ENCODE measurements around the gene CEP350. TPM values are rescaled to one million over a fixed set of nuclear protein-coding genes. Genes with fewer than 3 reads are reported as not detected.

The CEP350 gene
- total and polyA plus RNA-seq, 4 experiments from 2014 or later: 9.3 to 99.4 (median 76.0) TPM

- intact Hi-C loops (cut with micrococcal nuclease): no loop called here
- no peaks in the 10 kb centered on the region for H3K27me3 Mint-ChIP-seq
- peaks cover 67 to 71% of the 10 kb centered on the region in 2 donors for H3K36me3 Mint-ChIP-seq
- Histone ChIP-seq H3K9me3 (ENCODE audit: control insufficient read depth in 1 of 2, low read length in 2 of 2) (no peaks in the 10 kb centered on the region), H3K4me1 (ENCODE audit: insufficient read depth, low read length) (no peaks in the 10 kb centered on the region), H3K36me3 (ENCODE audit: insufficient read depth, low read length) (peaks cover 48% of the 10 kb centered on the region), H3K27ac (ENCODE audit: low read depth, low read length) (no peak overlapping the region), H3K27me3 (ENCODE audit: insufficient read depth, low read length) (no peaks in the 10 kb centered on the region), H3K4me3 (ENCODE audit: low read length in 2 of 2) (no peak overlapping the region)
- peak overlapping the region in 1 of 7 donors; percentile 75 for H3K27ac Mint-ChIP-seq
- no peaks in the 10 kb centered on the region for H3K9me3 Mint-ChIP-seq
- H3K4me1 Mint-ChIP-seq: no peaks in the 10 kb centered on the region
- ChIA-PET CTCF (ENCODE audit: partially characterized antibody) (no interaction called here), POLR2A (ENCODE audit: partially characterized antibody) (no interaction called here)
- H3K4me3 Mint-ChIP-seq: no peak overlapping the region
- no peak for DNase-seq
Measured at GRCh38 chr1:180041582-180041981, 87.0 kb downstream of the CEP350 start.

GRCh38 chr1:180042988-180043622 is 88.5 kb downstream of the CEP350 start:
- Histone ChIP-seq H3K4me1 (ENCODE audit: insufficient read depth, low read length) (no peaks in the 10 kb centered on the region), H3K4me3 (ENCODE audit: low read length in 2 of 2) (no peak overlapping the region), H3K27me3 (ENCODE audit: insufficient read depth, low read length) (no peaks in the 10 kb centered on the region), H3K36me3 (ENCODE audit: insufficient read depth, low read length) (peaks cover 49% of the 10 kb centered on the region), H3K9me3 (ENCODE audit: control insufficient read depth in 1 of 2, low read length in 2 of 2) (no peaks in the 10 kb centered on the region), H3K27ac (ENCODE audit: low read depth, low read length) (no peak overlapping the region)
- H3K27ac Mint-ChIP-seq: peak overlapping the region in 3 of 7 donors; percentile 5 to 39 (median 13)
- H3K27me3 Mint-ChIP-seq: no peaks in the 10 kb centered on the region
- DNase-seq: no peak
- no peaks in the 10 kb centered on the region for H3K9me3 Mint-ChIP-seq
- intact Hi-C loops (cut with micrococcal nuclease): no loop called here
- H3K4me3 Mint-ChIP-seq: no peak overlapping the region
- peaks cover 0 to 4% (median 0%) of the 10 kb centered on the region in 4 donors for H3K4me1 Mint-ChIP-seq
- CTCF ChIA-PET (ENCODE audit: partially characterized antibody): no interaction called here
- POLR2A ChIA-PET (ENCODE audit: partially characterized antibody): no interaction called here
- peaks cover 65 to 70% of the 10 kb centered on the region in 2 donors for H3K36me3 Mint-ChIP-seq

GRCh38 chr1:180043785-180044184 is 89.2 kb downstream of the CEP350 start:
- peaks cover 0 to 4% (median 0%) of the 10 kb centered on the region in 4 donors for H3K4me1 Mint-ChIP-seq
- no peaks in the 10 kb centered on the region for H3K27me3 Mint-ChIP-seq
- Histone ChIP-seq H3K36me3 (ENCODE audit: insufficient read depth, low read length) (peaks cover 56% of the 10 kb centered on the region), H3K27ac (ENCODE audit: low read depth, low read length) (no peak overlapping the region), H3K4me1 (ENCODE audit: insufficient read depth, low read length) (no peaks in the 10 kb centered on the region), H3K9me3 (ENCODE audit: control insufficient read depth in 1 of 2, low read length in 2 of 2) (no peaks in the 10 kb centered on the region), H3K27me3 (ENCODE audit: insufficient read depth, low read length) (no peaks in the 10 kb centered on the region), H3K4me3 (ENCODE audit: low read length in 2 of 2) (no peak overlapping the region)
- H3K36me3 Mint-ChIP-seq: peaks cover 68 to 70% of the 10 kb centered on the region in 2 donors
- H3K27ac Mint-ChIP-seq: peak overlapping the region in 3 of 7 donors; percentile 1 to 39 (median 2)
- ChIA-PET POLR2A (ENCODE audit: partially characterized antibody) (no interaction called here), CTCF (ENCODE audit: partially characterized antibody) (no interaction called here)
- no peaks in the 10 kb centered on the region for H3K9me3 Mint-ChIP-seq
- intact Hi-C loops (cut with micrococcal nuclease): no loop called here
- DNase-seq: no peak
- H3K4me3 Mint-ChIP-seq: no peak overlapping the region

- intact Hi-C loops (cut with micrococcal nuclease): no loop called here
- CTCF ChIA-PET (ENCODE audit: partially characterized antibody): no interaction called here
- Mint-ChIP-seq H3K4me3 (no peak overlapping the region), H3K36me3 (peaks cover 71 to 72% of the 10 kb centered on the region in 2 donors), H3K4me1 (peaks cover 0 to 4% (median 0%) of the 10 kb centered on the region in 4 donors), H3K9me3 (no peaks in the 10 kb centered on the region), H3K27ac (peak overlapping the region in 1 of 7 donors; percentile 4), H3K27me3 (no peaks in the 10 kb centered on the region)
- no peak for DNase-seq
- no peaks in the 10 kb centered on the region for H3K27me3 ChIP-seq (ENCODE audit: insufficient read depth, low read length)
- peaks cover 67% of the 10 kb centered on the region for H3K36me3 ChIP-seq (ENCODE audit: insufficient read depth, low read length)
- POLR2A ChIA-PET (ENCODE audit: partially characterized antibody): no interaction called here
- H3K4me3 ChIP-seq (ENCODE audit: low read length in 2 of 2): no peak overlapping the region
- no peaks in the 10 kb centered on the region for H3K9me3 ChIP-seq (ENCODE audit: control insufficient read depth in 1 of 2, low read length in 2 of 2)
- no peak overlapping the region for H3K27ac ChIP-seq (ENCODE audit: low read depth, low read length)
- H3K4me1 ChIP-seq (ENCODE audit: insufficient read depth, low read length): no peaks in the 10 kb centered on the region
Measured at GRCh38 chr1:180046674-180047073, 92.1 kb downstream of the CEP350 start.

GRCh38 chr1:180053594-180054567 is 99.3 kb downstream of the CEP350 start:
- H3K27me3 ChIP-seq (ENCODE audit: insufficient read depth, low read length): no peaks in the 10 kb centered on the region
- peaks cover 50 to 56% of the 10 kb centered on the region in 2 donors for H3K36me3 Mint-ChIP-seq
- CTCF ChIA-PET (ENCODE audit: partially characterized antibody): no interaction called here
- no peaks in the 10 kb centered on the region for H3K27me3 Mint-ChIP-seq
- no peaks in the 10 kb centered on the region for H3K9me3 Mint-ChIP-seq
- H3K36me3 ChIP-seq (ENCODE audit: insufficient read depth, low read length): peaks cover 37% of the 10 kb centered on the region
- no peak overlapping the region for H3K4me3 ChIP-seq (ENCODE audit: low read length in 2 of 2)
- H3K4me3 Mint-ChIP-seq: no peak overlapping the region
- intact Hi-C loops (cut with micrococcal nuclease): loop anchor here (10.0 kb wide), 1 partner anchor 49 kb away; no protein-coding TSS in a partner anchor
- no peaks in the 10 kb centered on the region for H3K4me1 ChIP-seq (ENCODE audit: insufficient read depth, low read length)
- H3K27ac Mint-ChIP-seq: no peak overlapping the region
- H3K9me3 ChIP-seq (ENCODE audit: control insufficient read depth in 1 of 2, low read length in 2 of 2): no peaks in the 10 kb centered on the region
- no peak for DNase-seq
- peaks cover 0 to 2% (median 0%) of the 10 kb centered on the region in 4 donors for H3K4me1 Mint-ChIP-seq
- H3K27ac ChIP-seq (ENCODE audit: low read depth, low read length): no peak overlapping the region
- POLR2A ChIA-PET (ENCODE audit: partially characterized antibody): no interaction called here

GRCh38 chr1:180057883-180058396 is 103.3 kb downstream of the CEP350 start:
- peaks cover 46 to 49% of the 10 kb centered on the region in 2 donors for H3K36me3 Mint-ChIP-seq
- ChIA-PET CTCF (ENCODE audit: partially characterized antibody) (no interaction called here), POLR2A (ENCODE audit: partially characterized antibody) (no interaction called here)
- no peak for DNase-seq
- intact Hi-C loops (cut with micrococcal nuclease): loop anchor here (10.0 kb wide), 1 partner anchor 53 kb away; no protein-coding TSS in a partner anchor
- Histone ChIP-seq H3K36me3 (ENCODE audit: insufficient read depth, low read length) (peaks cover 27% of the 10 kb centered on the region), H3K27me3 (ENCODE audit: insufficient read depth, low read length) (no peaks in the 10 kb centered on the region), H3K27ac (ENCODE audit: low read depth, low read length) (no peak overlapping the region), H3K9me3 (ENCODE audit: control insufficient read depth in 1 of 2, low read length in 2 of 2) (no peaks in the 10 kb centered on the region), H3K4me1 (ENCODE audit: insufficient read depth, low read length) (no peaks in the 10 kb centered on the region), H3K4me3 (ENCODE audit: low read length in 2 of 2) (no peak overlapping the region)
- H3K9me3 Mint-ChIP-seq: no peaks in the 10 kb centered on the region
- peaks cover 0 to 2% (median 0%) of the 10 kb centered on the region in 4 donors for H3K4me1 Mint-ChIP-seq
- no peak overlapping the region for H3K4me3 Mint-ChIP-seq
- H3K27me3 Mint-ChIP-seq: no peaks in the 10 kb centered on the region
- H3K27ac Mint-ChIP-seq: peak overlapping the region in 1 of 7 donors; percentile 22

- no peak overlapping the region for H3K27ac ChIP-seq (ENCODE audit: low read depth, low read length)
- no peak for DNase-seq
- CTCF ChIA-PET (ENCODE audit: partially characterized antibody): no interaction called here
- peaks cover 28% of the 10 kb centered on the region for H3K36me3 ChIP-seq (ENCODE audit: insufficient read depth, low read length)
- Mint-ChIP-seq H3K4me1 (peaks cover 0 to 2% (median 0%) of the 10 kb centered on the region in 4 donors), H3K36me3 (peaks cover 35 to 40% of the 10 kb centered on the region in 2 donors), H3K27me3 (no peaks in the 10 kb centered on the region), H3K4me3 (no peak overlapping the region), H3K9me3 (no peaks in the 10 kb centered on the region), H3K27ac (no peak overlapping the region)
- intact Hi-C loops (cut with micrococcal nuclease): no loop called here
- H3K4me1 ChIP-seq (ENCODE audit: insufficient read depth, low read length): no peaks in the 10 kb centered on the region
- H3K4me3 ChIP-seq (ENCODE audit: low read length in 2 of 2): no peak overlapping the region
- H3K27me3 ChIP-seq (ENCODE audit: insufficient read depth, low read length): no peaks in the 10 kb centered on the region
- POLR2A ChIA-PET (ENCODE audit: partially characterized antibody): no interaction called here
- no peaks in the 10 kb centered on the region for H3K9me3 ChIP-seq (ENCODE audit: control insufficient read depth in 1 of 2, low read length in 2 of 2)
Measured at GRCh38 chr1:180061019-180061418, 106.4 kb downstream of the CEP350 start.

Data from CD4-positive, alpha-beta memory T cell (primary cell).